HEK293T (cell line): ENCODE measurements around the gene ADAMTS12.

ENCODE experiments used
- CTCF ChIA-PET: fragments of 350-600 bp; formaldehyde crosslinking; extraction: SDS; loops from one replicate; lab custom pipeline; 2021; ENCODE audit warnings: antibody characterized with exemption, inconsistent platforms; lab: Yijun Ruan, JAX
- POLR2A ChIA-PET: fragments of 350-600 bp; formaldehyde crosslinking; extraction: SDS; loops from one replicate; lab custom pipeline; 2020; ENCODE audit warnings: antibody characterized with exemption, inconsistent platforms; lab: Yijun Ruan, JAX
- DNase-seq: peaks from one replicate; pipeline ENCODE4 v3.0.0; 2012; ENCODE audit warnings: mixed read lengths; ENCODE audit errors: extremely low spot score
- ARNT ChIP-seq: fragments of 450-650 bp; IDR thresholded peaks from 2 replicates; pipeline ENCODE4 v1.6.1; 2017; ENCODE audit warnings: mild to moderate bottlenecking
- BHLHE40 ChIP-seq: fragments of 450-650 bp; IDR thresholded peaks from 2 replicates; pipeline ENCODE4 v1.6.1; 2016; ENCODE audit warnings: mild to moderate bottlenecking, moderate library complexity, borderline replicate concordance
- CTBP1 ChIP-seq: fragments of 450-650 bp; IDR thresholded peaks from 2 replicates; pipeline ENCODE4 v1.6.1; 2016; ENCODE audit warnings: borderline replicate concordance
- ELF4 ChIP-seq: fragments of 450-650 bp; IDR thresholded peaks from 2 replicates; pipeline ENCODE4 v1.6.1; 2017; ENCODE audit warnings: antibody characterized with exemption
- FOXA1 ChIP-seq: fragments of 450-650 bp; IDR thresholded peaks from 2 replicates; pipeline ENCODE4 v1.6.1; 2016; ENCODE audit warnings: mild to moderate bottlenecking
- FOXK2 ChIP-seq: fragments of 450-650 bp; IDR thresholded peaks from 2 replicates; pipeline ENCODE4 v1.6.1; 2016; ENCODE audit warnings: mild to moderate bottlenecking
- FOXM1 ChIP-seq: fragments of 450-650 bp; IDR thresholded peaks from 2 replicates; pipeline ENCODE4 v1.6.1; 2017; ENCODE audit warnings: mild to moderate bottlenecking, borderline replicate concordance
- HDGF ChIP-seq: fragments of 450-650 bp; IDR thresholded peaks from 2 replicates; pipeline ENCODE4 v1.6.1; 2017; ENCODE audit warnings: antibody characterized with exemption, borderline replicate concordance
- L3MBTL2 ChIP-seq: fragments of 450-650 bp; conservative IDR thresholded peaks from 2 replicates; pipeline ENCODE4 v1.6.1; 2016; ENCODE audit warnings: mild to moderate bottlenecking
- LEF1 ChIP-seq: fragments of 450-650 bp; IDR thresholded peaks from 2 replicates; pipeline ENCODE4 v1.6.1; 2017; ENCODE audit warnings: mild to moderate bottlenecking, borderline replicate concordance
- NFRKB ChIP-seq: fragments of 450-650 bp; IDR thresholded peaks from 2 replicates; pipeline ENCODE4 v1.6.1; 2016; ENCODE audit warnings: mild to moderate bottlenecking, moderate library complexity
- PKNOX1 ChIP-seq: fragments of 450-650 bp; IDR thresholded peaks from 2 replicates; pipeline ENCODE4 v1.6.1; 2016
- SP1 ChIP-seq: fragments of 450-650 bp; IDR thresholded peaks from 2 replicates; pipeline ENCODE4 v1.6.1; 2017
- SUZ12 ChIP-seq: fragments of 450-650 bp; IDR thresholded peaks from 2 replicates; pipeline ENCODE4 v1.6.1; 2016; ENCODE audit warnings: mild to moderate bottlenecking
- TARDBP ChIP-seq: fragments of 450-650 bp; IDR thresholded peaks from 2 replicates; pipeline ENCODE4 v1.6.1; 2016
- ZNF384 ChIP-seq: fragments of 450-650 bp; IDR thresholded peaks from 2 replicates; pipeline ENCODE4 v1.6.1; 2016

ADAMTS12 gene

GRCh38 chr5:33696411-33696810 lies 195.4 kb downstream of the ADAMTS12 start:
- CTCF ChIA-PET, result no interaction called here
- DNase-seq, result no peak
- TF ChIP-seq BHLHE40 (no peak), SUZ12 (no peak), LEF1 (no peak), NFRKB (no peak), ZNF384 (no peak), L3MBTL2 (no peak), HDGF (no peak), ELF4 (no peak), FOXK2 (no peak), FOXA1 (no peak), SP1 (no peak), CTBP1 (no peak), FOXM1 (no peak), ARNT (no peak), TARDBP (no peak), PKNOX1 (no peak)
- POLR2A ChIA-PET, result interaction anchor here (1.1 kb wide), 1 partner anchor 17 kb away, joined by 3 read pairs; no protein-coding TSS in a partner anchor

- DNase-seq, result no peak
- ChIA-PET POLR2A (interaction anchor here (1.1 kb wide), 1 partner anchor 13 kb away, joined by 3 read pairs; no protein-coding TSS in a partner anchor), CTCF (no interaction called here)
- TF ChIP-seq TARDBP (no peak), L3MBTL2 (no peak), BHLHE40 (no peak), ZNF384 (no peak)
Measured at GRCh38 chr5:33692980-33693379, 198.8 kb downstream of the ADAMTS12 start.

- ChIA-PET CTCF (no interaction called here), POLR2A (no interaction called here)
- DNase-seq, result no peak
- TF ChIP-seq SUZ12 (no peak), FOXK2 (no peak), CTBP1 (no peak), BHLHE40 (no peak), TARDBP (no peak), ZNF384 (no peak), HDGF (no peak), L3MBTL2 (no peak), LEF1 (no peak), PKNOX1 (no peak), FOXA1 (no peak), FOXM1 (no peak), ARNT (no peak), ELF4 (no peak), SP1 (no peak), NFRKB (no peak)
Measured at GRCh38 chr5:33691856-33692255, 199.9 kb downstream of the ADAMTS12 start.

- no peak for TF ChIP-seq NFRKB
- no peak for TF ChIP-seq FOXA1
- TF ChIP-seq CTBP1, result no peak
- no peak for TF ChIP-seq L3MBTL2
- TF ChIP-seq ZNF384, result no peak
- TF ChIP-seq LEF1, result no peak
- TF ChIP-seq FOXK2, result no peak
- TF ChIP-seq FOXM1, result no peak
- TF ChIP-seq SP1, result no peak
- no peak for TF ChIP-seq BHLHE40
- no peak for TF ChIP-seq ELF4
- no peak for TF ChIP-seq TARDBP
- TF ChIP-seq SUZ12, result no peak
- no peak for TF ChIP-seq ARNT
- TF ChIP-seq HDGF, result no peak
- TF ChIP-seq PKNOX1, result no peak
- POLR2A ChIA-PET, result no interaction called here
- DNase-seq, result no peak
- CTCF ChIA-PET, result no interaction called here
Measured at GRCh38 chr5:33690374-33691135, 201.2 kb downstream of the ADAMTS12 start.

- TF ChIP-seq ELF4 (no peak), TARDBP (no peak), SUZ12 (no peak), PKNOX1 (no peak), ZNF384 (no peak), LEF1 (no peak), HDGF (no peak), BHLHE40 (no peak), FOXK2 (no peak)
- CTCF ChIA-PET, result no interaction called here
- no peak for DNase-seq
- POLR2A ChIA-PET, result no interaction called here
Measured at GRCh38 chr5:33688526-33688925, 203.3 kb downstream of the ADAMTS12 start.

GRCh38 chr5:33688066-33688465 lies 203.7 kb downstream of the ADAMTS12 start:
- ChIA-PET POLR2A (no interaction called here), CTCF (no interaction called here)
- TF ChIP-seq SP1 (no peak), ELF4 (no peak), BHLHE40 (no peak), FOXA1 (no peak), PKNOX1 (no peak), HDGF (no peak), LEF1 (no peak), CTBP1 (no peak), FOXK2 (no peak), TARDBP (no peak), SUZ12 (no peak), FOXM1 (no peak)
- no peak for DNase-seq
